Measurements from ENCODE around the gene TAS2R4. TPM values are rescaled to one million over a fixed set of nuclear protein-coding genes. Genes with fewer than 3 reads are reported as not detected.

TAS2R4 gene
- total RNA-seq, 1 donor from 2014 or later, result 1.2 TPM

- H3K36me3 Mint-ChIP-seq (ENCODE audit: low read depth, unreplicated experiment), result no peaks in the 10 kb centered on the region
- H3K9me3 ChIP-seq (ENCODE audit: insufficient read depth, low read depth, low read length), result no peaks in the 10 kb centered on the region
- no peak overlapping the region for H3K4me3 Mint-ChIP-seq (ENCODE audit: unreplicated experiment)
- H3K27me3 ChIP-seq (ENCODE audit: insufficient read depth, low read length), result no peaks in the 10 kb centered on the region
- TF ChIP-seq EZH2 (IDR thresholded peaks at IDR 0.05; ENCODE audit: insufficient read depth, low read length) (no peak), CTCF (IDR thresholded peaks at IDR 0.05; ENCODE audit: insufficient read depth, low read depth, low read length) (no peak)
- no peaks in the 10 kb centered on the region for H3K4me1 Mint-ChIP-seq (ENCODE audit: low read depth, unreplicated experiment)
- H3K4me3 ChIP-seq (ENCODE audit: insufficient read depth, low read depth, low read length), result no peak overlapping the region
- H2AFZ ChIP-seq (ENCODE audit: low read depth, low read length), result no peak overlapping the region
- no peaks in the 10 kb centered on the region for H3K36me3 ChIP-seq (ENCODE audit: insufficient read depth, low read length)
- FAIRE-seq, result no peak
- H3K9ac ChIP-seq (ENCODE audit: low read length), result no peak overlapping the region
- no peaks in the 10 kb centered on the region for H3K9me3 Mint-ChIP-seq (ENCODE audit: unreplicated experiment)
- H3K4me2 ChIP-seq (ENCODE audit: low read length), result no peak overlapping the region
- H3K4me1 ChIP-seq (ENCODE audit: insufficient read depth, low read length), result no peaks in the 10 kb centered on the region
- H4K20me1 ChIP-seq (ENCODE audit: insufficient read depth, low read length), result no peaks in the 10 kb centered on the region
- H3K27ac Mint-ChIP-seq (ENCODE audit: unreplicated experiment), result no peak overlapping the region
- H3K27ac ChIP-seq (ENCODE audit: low read depth, low read length), result no peak overlapping the region
- DNase-seq (ENCODE audit: low read depth), result no peak
- no peaks in the 10 kb centered on the region for H3K27me3 Mint-ChIP-seq (ENCODE audit: low read depth, unreplicated experiment)
- H3K79me2 ChIP-seq (ENCODE audit: insufficient read depth, low read length), result no peaks in the 10 kb centered on the region
These were observed 44.9 kb upstream of the TAS2R4 start for GRCh38 chr7:141731476-141732149.

- H3K27ac ChIP-seq (ENCODE audit: low read depth, low read length), result peak overlapping the region; percentile 92
- peaks cover 33% of the 10 kb centered on the region for H3K79me2 ChIP-seq (ENCODE audit: insufficient read depth, low read length)
These were observed 39.2 kb upstream of the TAS2R4 start for GRCh38 chr7:141737118-141737835.

More at GRCh38 chr7:141737118-141737835, 39.2 kb upstream of the TAS2R4 start:
- Histone ChIP-seq H3K4me3 (ENCODE audit: insufficient read depth, low read depth, low read length) (peak overlapping the region; percentile 96), H3K4me2 (ENCODE audit: low read length) (peak overlapping the region; percentile 88), H3K27me3 (ENCODE audit: insufficient read depth, low read length) (no peaks in the 10 kb centered on the region), H3K36me3 (ENCODE audit: insufficient read depth, low read length) (peaks cover 11% of the 10 kb centered on the region), H4K20me1 (ENCODE audit: insufficient read depth, low read length) (peaks cover 6% of the 10 kb centered on the region), H3K4me1 (ENCODE audit: insufficient read depth, low read length) (peaks cover 15% of the 10 kb centered on the region), H3K9me3 (ENCODE audit: insufficient read depth, low read depth, low read length) (no peaks in the 10 kb centered on the region), H3K9ac (ENCODE audit: low read length) (peak overlapping the region; percentile 95), H2AFZ (ENCODE audit: low read depth, low read length) (peak overlapping the region; percentile 84)
- peak overlapping the region; percentile 99 for H3K4me3 Mint-ChIP-seq (ENCODE audit: unreplicated experiment)
- peaks cover 8% of the 10 kb centered on the region for H3K4me1 Mint-ChIP-seq (ENCODE audit: low read depth, unreplicated experiment)
- peak overlapping the region; percentile 99 for H3K27ac Mint-ChIP-seq (ENCODE audit: unreplicated experiment)
- H3K27me3 Mint-ChIP-seq (ENCODE audit: low read depth, unreplicated experiment), result no peaks in the 10 kb centered on the region
- no peaks in the 10 kb centered on the region for H3K9me3 Mint-ChIP-seq (ENCODE audit: unreplicated experiment)
- no peak for FAIRE-seq
- TF ChIP-seq EZH2 (IDR thresholded peaks at IDR 0.05; ENCODE audit: insufficient read depth, low read length) (no peak), CTCF (IDR thresholded peaks at IDR 0.05; ENCODE audit: insufficient read depth, low read depth, low read length) (no peak)
- no peak for DNase-seq (ENCODE audit: low read depth)
- peaks cover under 1% of the 10 kb centered on the region for H3K36me3 Mint-ChIP-seq (ENCODE audit: low read depth, unreplicated experiment)

All from astrocyte (in vitro differentiated cells and primary cell).